DND-41 (cell line): ENCODE measurements around the gene GBP5.

Source experiments
- EZH2 ChIP-seq: IDR thresholded peaks from 3 replicates; pipeline ENCODE4 v1.6.1; 2012; ENCODE audit warnings: borderline replicate concordance, low read depth, mild to moderate bottlenecking, moderate library complexity, low read length, inconsistent platforms; ENCODE audit not compliant: severe bottlenecking
- TF ChIP-seq, protein P1 (sequence below): IDR thresholded peaks from 2 replicates; pipeline ENCODE4 v1.5.1; 2012; ENCODE audit warnings: borderline replicate concordance, low read length, moderate library complexity, mild to moderate bottlenecking; ENCODE audit not compliant: poor library complexity, severe bottlenecking; ENCODE audit errors: extremely low read depth

DNA sequence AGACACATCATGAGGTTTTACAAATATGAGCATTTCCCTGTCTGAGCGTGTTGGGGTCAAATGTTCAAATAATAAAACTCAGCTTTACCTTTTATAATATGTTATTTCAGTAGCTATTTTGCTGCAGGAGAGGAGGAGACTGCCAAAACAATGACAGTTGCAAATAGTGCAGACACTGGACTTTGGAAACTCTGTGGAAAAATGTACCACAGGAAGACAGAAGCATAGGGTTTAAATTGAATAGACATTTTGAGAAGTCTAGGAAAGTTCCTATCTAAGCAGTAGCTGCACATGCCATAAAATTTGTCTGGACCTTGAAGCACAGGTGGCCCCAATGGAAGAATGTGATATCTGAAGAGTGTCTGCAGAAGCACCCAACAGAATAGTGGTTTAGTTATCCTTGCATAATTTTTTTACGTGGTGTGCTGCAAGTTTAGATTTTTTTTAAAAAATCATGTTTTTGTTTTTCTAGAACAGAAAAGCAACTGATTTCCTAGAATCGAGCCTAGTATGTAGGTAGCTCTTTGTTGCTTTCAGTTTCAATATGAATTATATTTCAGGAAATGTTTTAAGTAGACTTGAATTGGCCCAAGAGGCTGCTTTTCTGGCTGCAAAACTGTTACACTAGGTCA lies 14.0 kb upstream of the GBP5 start:
- TF ChIP-seq, protein P1, sequence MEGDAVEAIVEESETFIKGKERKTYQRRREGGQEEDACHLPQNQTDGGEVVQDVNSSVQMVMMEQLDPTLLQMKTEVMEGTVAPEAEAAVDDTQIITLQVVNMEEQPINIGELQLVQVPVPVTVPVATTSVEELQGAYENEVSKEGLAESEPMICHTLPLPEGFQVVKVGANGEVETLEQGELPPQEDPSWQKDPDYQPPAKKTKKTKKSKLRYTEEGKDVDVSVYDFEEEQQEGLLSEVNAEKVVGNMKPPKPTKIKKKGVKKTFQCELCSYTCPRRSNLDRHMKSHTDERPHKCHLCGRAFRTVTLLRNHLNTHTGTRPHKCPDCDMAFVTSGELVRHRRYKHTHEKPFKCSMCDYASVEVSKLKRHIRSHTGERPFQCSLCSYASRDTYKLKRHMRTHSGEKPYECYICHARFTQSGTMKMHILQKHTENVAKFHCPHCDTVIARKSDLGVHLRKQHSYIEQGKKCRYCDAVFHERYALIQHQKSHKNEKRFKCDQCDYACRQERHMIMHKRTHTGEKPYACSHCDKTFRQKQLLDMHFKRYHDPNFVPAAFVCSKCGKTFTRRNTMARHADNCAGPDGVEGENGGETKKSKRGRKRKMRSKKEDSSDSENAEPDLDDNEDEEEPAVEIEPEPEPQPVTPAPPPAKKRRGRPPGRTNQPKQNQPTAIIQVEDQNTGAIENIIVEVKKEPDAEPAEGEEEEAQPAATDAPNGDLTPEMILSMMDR, result no peak
- TF ChIP-seq EZH2, result no peak
